Heart right ventricle (tissue), 16 donors: ENCODE measurements around the gene FAM43B. TPM values are rescaled to one million over a fixed set of nuclear protein-coding genes. Genes with fewer than 3 reads are reported as not detected.

Source experiments
- ATAC-seq, 8 donors: fragments of 200-7000 bp; cut with Tn5 transposase; one replicate each; pipeline ENCODE4 v1.9.1; 2020; ENCODE audit warnings: mild to moderate bottlenecking in 8 of 8, moderate library complexity in 8 of 8, moderate number of reproducible peaks in 1 of 8
- DNase-seq, 2 donors: peaks; one replicate each; pipeline ENCODE4 v3.0.0-alpha.2; 2020
- H3K27ac ChIP-seq, 10 donors: fragments of 200-600 bp; sonication (generic) in 2 of 10; one replicate each; pipeline versions ENCODE4 v1.5.0 to v1.8.0; 2020 to 2022; ENCODE audit warnings: mild to moderate bottlenecking in 3 of 10
- H3K27me3 ChIP-seq, 7 donors: fragments of 200-600 bp; one replicate each; pipeline ENCODE4 v1.8.0; 2021 to 2022; ENCODE audit warnings: mild to moderate bottlenecking in 2 of 7
- H3K36me3 ChIP-seq, 9 donors: fragments of 200-600 bp; sonication (generic) in 1 of 9; one replicate each; pipeline versions ENCODE4 v1.5.0 to v1.8.0; 2020 to 2022; ENCODE audit warnings: mild to moderate bottlenecking in 2 of 9
- H3K4me1 ChIP-seq, 9 donors: fragments of 200-600 bp; sonication (generic) in 1 of 9; one replicate each; pipeline versions ENCODE4 v1.5.0 to v1.8.0; 2020 to 2022; ENCODE audit warnings: mild to moderate bottlenecking in 4 of 9
- H3K4me3 ChIP-seq, 10 donors: fragments of 200-600 bp; sonication (generic) in 2 of 10; one replicate each; pipeline versions ENCODE4 v1.5.0 to v1.8.0; 2020 to 2022; ENCODE audit warnings: mild to moderate bottlenecking in 7 of 10, moderate library complexity in 2 of 10
- H3K9me3 ChIP-seq, 11 donors: fragments of 200-600 bp in 10 of 11; sonication (generic) in 2 of 11; one replicate each; pipeline versions ENCODE4 v1.5.0 to v1.8.0; 2013 to 2022; ENCODE audit warnings: mild to moderate bottlenecking in 2 of 11, control low read depth in 1 of 11, moderate library complexity in 1 of 11
- CTCF ChIP-seq, 9 donors: fragments of 200-600 bp; sonication (generic) in 2 of 9; IDR thresholded peaks; one replicate each; pipeline versions ENCODE4 v1.5.0 to v1.8.0; 2021 to 2022; ENCODE audit warnings: antibody characterized with exemption in 9 of 9, mild to moderate bottlenecking in 5 of 9, moderate library complexity in 1 of 9
- WGBS, 2 donors: extraction: QIAGEN DNeasy Blood & Tissue Kit; methylation state at CpG; one replicate each; pipeline ENCODE4 v1.1.7; 2013; ENCODE audit warnings: inconsistent platforms in 1 of 2; 5-methylcytosine and 5-hydroxymethylcytosine counted together
- intact Hi-C, 10 donors: fragments of 100-400 bp; cut with DNase I; formaldehyde crosslinking; loops; one replicate each; pipeline versions ENCODE4 v1.11.1 to v1.14.2; 2022
- polyA plus RNA-seq, 2 donors: library from polyadenylated mRNA; stranded (reverse); fragments of 200-250 nt; gene quantifications; one replicate each; pipeline ENCODE4 v1.2.3, GENCODE V29; 2013
- total RNA-seq, 10 donors: library from RNA; stranded (reverse); fragmentation: NEBNext Ultra II Directional in 3 of 10; extraction: Animal tissue kit (Norgen Biotek cat#: 25700) in 3 of 10; gene quantifications; one replicate each; pipeline versions ENCODE4 v1.2.1 to v1.2.4, GENCODE V29; 2021 to 2023
- donor health status: Arrhythmogenic right ventricular cardiomyopathy.
- donor health status: ischemic (EF 13 %, LVEDD 7.1; RV severe dilation, severe dysfunction).
- donor health status: healthy with polysubstance abuse.
- donor health status: DM: no; HTN: yes; CAD: no.
- donor health status: DM: no; HTN: no; CAD: no.
- donor health status: ischemic (EF 25% LVEDD 6.9; RV normal size, moderate dysfunction).
- donor health status: ischemic (EF 25% LVEDD 5.7; RV mildly dilated, moderate dysfunction).
- donor health status: healthy.
- donor health status: DM: yes; HTN: yes; CAD: no.
- donor health status: Ischemic cardiomyopathy.
- donor health status: ischemic (EF 35%, LVEDD 5.7; RV mildly dilated, moderate dysfunction).
- donor health status: nonischemic (EF 11% LVEDD 7.7; RV severe dilation, severe dysfunction).
- donor health status: DM: yes; HTN: yes; CAD: no.
- donor health status: PGD.
- donor health status: ischemic (EF 29% LVEDD 5.4; RV normal size, mild dysfunction).
- donor health status: nonischemic (EF 23%, LVEDD 6.1; RV moderate dilation, normal function).

Gene FAM43B
- total and polyA plus RNA-seq, 12 donors: 1.0 to 16.3 (median 2.3) TPM

- ATAC-seq (peak; percentile 5 to 58 (median 11)), DNase-seq (no peak)
- peak overlapping the region; percentile 32 to 62 (median 55) for H3K4me3 ChIP-seq
Observed at GRCh38 chr1:20552728-20553445, 514 bp downstream of the FAM43B start.

GRCh38 chr1:20555025-20555757 lies 2.8 kb downstream of the FAM43B start:
- intact Hi-C loops: no loop called here
- H3K4me1 ChIP-seq: peaks cover 5 to 61% (median 28%) of the 10 kb centered on the region in 9 donors
- no peaks in the 10 kb centered on the region for H3K36me3 ChIP-seq
- TF ChIP-seq CTCF (IDR thresholded peaks at IDR 0.05): no peak
- DNase-seq (peak in 1 of 2 donors; percentile 50), ATAC-seq (peak in 3 of 8 donors; percentile 10 to 42 (median 32))
- no peaks in the 10 kb centered on the region for H3K9me3 ChIP-seq
- WGBS, 2 donors: 36 to 38% methylated on average over 7 of the region's 7 CpGs
- peak overlapping the region in 6 of 10 donors; percentile 39 to 79 (median 65) for H3K27ac ChIP-seq
- H3K4me3 ChIP-seq: peak overlapping the region in 4 of 10 donors; percentile 56 to 62 (median 60)
- H3K27me3 ChIP-seq: peaks cover 0 to 59% (median 29%) of the 10 kb centered on the region in 7 donors

More at GRCh38 chr1:20552728-20553445, 514 bp downstream of the FAM43B start:
- WGBS, 2 donors: 1 to 2% methylated on average over 74 to 82 of the region's 82 CpGs
- Histone ChIP-seq H3K36me3 (no peaks in the 10 kb centered on the region), H3K4me1 (peaks cover 5 to 53% (median 28%) of the 10 kb centered on the region in 9 donors), H3K9me3 (no peaks in the 10 kb centered on the region), H3K27ac (peak overlapping the region in 8 of 10 donors; percentile 64 to 88 (median 72)), H3K27me3 (peaks cover 0 to 81% (median 29%) of the 10 kb centered on the region in 7 donors)
- no peak for TF ChIP-seq CTCF (IDR thresholded peaks at IDR 0.05)
- intact Hi-C loops: no loop called here

- peaks cover 0 to 55% (median 29%) of the 10 kb centered on the region in 7 donors for H3K27me3 ChIP-seq
- ATAC-seq: no peak
- intact Hi-C loops: no loop called here
Observed at GRCh38 chr1:20555758-20556120, 3.4 kb downstream of the FAM43B start.

More at GRCh38 chr1:20555758-20556120, 3.4 kb downstream of the FAM43B start:
- 74 to 84% methylated on average over 4 of the region's 4 CpGs for WGBS, 2 donors
- DNase-seq: no peak
- Histone ChIP-seq H3K4me1 (peaks cover 5 to 60% (median 26%) of the 10 kb centered on the region in 9 donors), H3K4me3 (peak overlapping the region in 1 of 10 donors; percentile 62), H3K9me3 (no peaks in the 10 kb centered on the region), H3K36me3 (no peaks in the 10 kb centered on the region), H3K27ac (peak overlapping the region in 6 of 10 donors; percentile 9 to 79 (median 65))
- TF ChIP-seq CTCF (IDR thresholded peaks at IDR 0.05): no peak
